Measurements from ENCODE around the gene SPATA45. TPM values are rescaled to one million over a fixed set of nuclear protein-coding genes. Genes with fewer than 3 reads are reported as not detected.

Gene SPATA45
- total and polyA plus RNA-seq, 2 donors (not counting 1 experiment from before 2014, with no cell fraction given): 0.44 to 0.83 TPM

GRCh38 chr1:212862111-212862690, 14.8 kb upstream of the SPATA45 start:
- H3K79me2 ChIP-seq (ENCODE audit: control insufficient read depth, insufficient read depth, low read length): peaks cover 21% of the 10 kb centered on the region

DNA sequence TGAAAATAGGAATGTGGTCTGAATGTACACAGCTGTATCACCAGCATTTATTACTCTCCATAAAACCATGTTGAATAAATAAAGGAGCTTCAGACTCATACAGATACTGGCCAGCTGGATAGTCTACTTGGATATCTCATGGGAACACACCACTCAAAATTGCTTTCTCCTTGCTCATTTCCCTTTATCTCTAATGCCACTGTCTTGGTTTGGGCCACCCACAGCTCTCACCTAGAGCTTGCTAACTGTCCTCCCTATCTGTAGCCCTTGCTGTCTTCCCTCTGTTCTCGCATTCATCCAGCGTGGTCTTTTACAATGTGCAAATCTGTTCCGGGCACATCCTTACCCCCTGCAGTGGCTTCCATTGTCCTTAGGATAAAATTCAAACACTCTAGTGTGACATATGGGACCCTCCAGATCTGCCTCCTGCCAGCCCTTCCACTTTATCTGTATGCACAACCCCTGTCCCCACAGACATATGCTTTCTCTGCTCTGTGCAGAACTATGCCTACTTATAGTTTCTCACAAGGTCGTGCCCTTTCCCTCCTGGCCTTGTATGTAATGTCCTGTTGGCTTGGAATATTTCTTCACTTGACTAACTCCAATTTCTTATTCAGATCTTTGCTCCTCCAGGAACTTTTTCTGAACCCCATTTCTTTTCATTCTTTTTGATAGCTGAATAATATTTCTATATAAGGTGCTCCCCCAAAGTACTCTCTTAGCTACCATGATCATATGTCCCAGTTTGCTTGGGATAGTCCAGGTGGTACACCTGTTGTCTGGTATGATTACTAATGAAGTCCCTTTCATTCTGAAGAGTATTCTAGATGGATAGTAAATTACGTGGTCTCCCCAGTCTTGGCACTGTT, 13.5 kb upstream of the SPATA45 start:
- Histone ChIP-seq H3K36me3 (ENCODE audit: control insufficient read depth, insufficient read depth, low read length) (peaks cover 2% of the 10 kb centered on the region), H3K27me3 (ENCODE audit: control insufficient read depth, insufficient read depth, low read length) (no peaks in the 10 kb centered on the region), H3K79me2 (ENCODE audit: control insufficient read depth, insufficient read depth, low read length) (peaks cover 23% of the 10 kb centered on the region), H3K9me3 (ENCODE audit: control insufficient read depth, insufficient read depth, low read depth, low read length) (no peaks in the 10 kb centered on the region), H3K4me1 (ENCODE audit: control insufficient read depth, extremely low read depth, insufficient read depth, low read length) (peaks cover 9% of the 10 kb centered on the region), H3K4me2 (ENCODE audit: extremely low read depth, insufficient read depth, low read length) (peak overlapping the region; percentile 56), H4K20me1 (ENCODE audit: control insufficient read depth, extremely low read depth, insufficient read depth, low read length) (no peaks in the 10 kb centered on the region), H3K9ac (ENCODE audit: insufficient read depth, low read length) (no peak overlapping the region), H3K4me3 (replicated peaks in 1 of 4; ENCODE audit: control extremely low read depth in 1 of 4, insufficient read depth in 1 of 4, low read depth in 3 of 4, low read length in 4 of 4) (peak overlapping the region in 2 of 4 experiments; percentile 4 to 19), H2AFZ (ENCODE audit: low read length) (no peak overlapping the region), H3K27ac (ENCODE audit: insufficient read depth, low read length) (no peak overlapping the region)
- DNase-seq (ENCODE audit: low read depth in 2 of 2): peak; percentile 6 to 27
- TF ChIP-seq, protein P1, sequence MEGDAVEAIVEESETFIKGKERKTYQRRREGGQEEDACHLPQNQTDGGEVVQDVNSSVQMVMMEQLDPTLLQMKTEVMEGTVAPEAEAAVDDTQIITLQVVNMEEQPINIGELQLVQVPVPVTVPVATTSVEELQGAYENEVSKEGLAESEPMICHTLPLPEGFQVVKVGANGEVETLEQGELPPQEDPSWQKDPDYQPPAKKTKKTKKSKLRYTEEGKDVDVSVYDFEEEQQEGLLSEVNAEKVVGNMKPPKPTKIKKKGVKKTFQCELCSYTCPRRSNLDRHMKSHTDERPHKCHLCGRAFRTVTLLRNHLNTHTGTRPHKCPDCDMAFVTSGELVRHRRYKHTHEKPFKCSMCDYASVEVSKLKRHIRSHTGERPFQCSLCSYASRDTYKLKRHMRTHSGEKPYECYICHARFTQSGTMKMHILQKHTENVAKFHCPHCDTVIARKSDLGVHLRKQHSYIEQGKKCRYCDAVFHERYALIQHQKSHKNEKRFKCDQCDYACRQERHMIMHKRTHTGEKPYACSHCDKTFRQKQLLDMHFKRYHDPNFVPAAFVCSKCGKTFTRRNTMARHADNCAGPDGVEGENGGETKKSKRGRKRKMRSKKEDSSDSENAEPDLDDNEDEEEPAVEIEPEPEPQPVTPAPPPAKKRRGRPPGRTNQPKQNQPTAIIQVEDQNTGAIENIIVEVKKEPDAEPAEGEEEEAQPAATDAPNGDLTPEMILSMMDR (conservative IDR thresholded peaks at IDR 0.05 in 1 of 2, IDR thresholded peaks at IDR 0.05 in 1 of 2; ENCODE audit: low read depth in 1 of 2, low read length in 2 of 2): no peak
- no peak for TF ChIP-seq EZH2 (IDR thresholded peaks at IDR 0.05; ENCODE audit: low read length, missing control alignments)

More at GRCh38 chr1:212862111-212862690, 14.8 kb upstream of the SPATA45 start:
- TF ChIP-seq, protein P1 (conservative IDR thresholded peaks at IDR 0.05 in 1 of 2, IDR thresholded peaks at IDR 0.05 in 1 of 2; ENCODE audit: low read depth in 1 of 2, low read length in 2 of 2): no peak
- no peak for TF ChIP-seq EZH2 (IDR thresholded peaks at IDR 0.05; ENCODE audit: low read length, missing control alignments)
- H3K9ac ChIP-seq (ENCODE audit: insufficient read depth, low read length): no peak overlapping the region
- H3K9me3 ChIP-seq (ENCODE audit: control insufficient read depth, insufficient read depth, low read depth, low read length): no peaks in the 10 kb centered on the region
- DNase-seq (ENCODE audit: low read depth in 2 of 2): no peak
- peaks cover 2% of the 10 kb centered on the region for H3K36me3 ChIP-seq (ENCODE audit: control insufficient read depth, insufficient read depth, low read length)
- H3K27me3 ChIP-seq (ENCODE audit: control insufficient read depth, insufficient read depth, low read length): no peaks in the 10 kb centered on the region
- no peak overlapping the region for H2AFZ ChIP-seq (ENCODE audit: low read length)
- no peak overlapping the region for H3K4me3 ChIP-seq (replicated peaks in 1 of 4; ENCODE audit: control extremely low read depth in 1 of 4, insufficient read depth in 1 of 4, low read depth in 3 of 4, low read length in 4 of 4)
- no peaks in the 10 kb centered on the region for H4K20me1 ChIP-seq (ENCODE audit: control insufficient read depth, extremely low read depth, insufficient read depth, low read length)
- peaks cover 5% of the 10 kb centered on the region for H3K4me1 ChIP-seq (ENCODE audit: control insufficient read depth, extremely low read depth, insufficient read depth, low read length)
- H3K4me2 ChIP-seq (ENCODE audit: extremely low read depth, insufficient read depth, low read length): no peak overlapping the region
- H3K27ac ChIP-seq (ENCODE audit: insufficient read depth, low read length): no peak overlapping the region

GRCh38 chr1:212858461-212859265, 11.2 kb upstream of the SPATA45 start:
- Histone ChIP-seq H3K4me3 (replicated peaks in 1 of 4; ENCODE audit: control extremely low read depth in 1 of 4, insufficient read depth in 1 of 4, low read depth in 3 of 4, low read length in 4 of 4) (peak overlapping the region; percentile 78 to 85 (median 83)), H3K4me1 (ENCODE audit: control insufficient read depth, extremely low read depth, insufficient read depth, low read length) (peaks cover 9% of the 10 kb centered on the region), H4K20me1 (ENCODE audit: control insufficient read depth, extremely low read depth, insufficient read depth, low read length) (no peaks in the 10 kb centered on the region), H3K9me3 (ENCODE audit: control insufficient read depth, insufficient read depth, low read depth, low read length) (no peaks in the 10 kb centered on the region), H3K27ac (ENCODE audit: insufficient read depth, low read length) (peak overlapping the region; percentile 73), H3K27me3 (ENCODE audit: control insufficient read depth, insufficient read depth, low read length) (no peaks in the 10 kb centered on the region), H3K79me2 (ENCODE audit: control insufficient read depth, insufficient read depth, low read length) (peaks cover 23% of the 10 kb centered on the region), H3K4me2 (ENCODE audit: extremely low read depth, insufficient read depth, low read length) (peak overlapping the region; percentile 99), H2AFZ (ENCODE audit: low read length) (peak overlapping the region; percentile 90), H3K9ac (ENCODE audit: insufficient read depth, low read length) (peak overlapping the region; percentile 78), H3K36me3 (ENCODE audit: control insufficient read depth, insufficient read depth, low read length) (no peaks in the 10 kb centered on the region)
- peak; percentile 34 to 50 for DNase-seq (ENCODE audit: low read depth in 2 of 2)
- no peak for TF ChIP-seq EZH2 (IDR thresholded peaks at IDR 0.05; ENCODE audit: low read length, missing control alignments)
- TF ChIP-seq, protein P1 (conservative IDR thresholded peaks at IDR 0.05 in 1 of 2, IDR thresholded peaks at IDR 0.05 in 1 of 2; ENCODE audit: low read depth in 1 of 2, low read length in 2 of 2): no peak
